LNCaP clone FGC (cell line): ENCODE results near the gene EHBP1.

Source experiments
- DNase-seq: peaks from one replicate; pipeline ENCODE4 v3.0.0-alpha.2; 2011; ENCODE audit warnings: low read depth
- H3K4me3 ChIP-seq: 2 replicates; pipeline ENCODE4 v1.5.1; 2011; ENCODE audit warnings: mild to moderate bottlenecking, low read depth, low read length, control low read depth
- TF ChIP-seq, protein P1 (sequence below): IDR thresholded peaks from 2 replicates; pipeline ENCODE4 v1.5.1; 2012; ENCODE audit warnings: mild to moderate bottlenecking; ENCODE audit not compliant: control insufficient read depth, insufficient read depth; ENCODE audit errors: extremely low read depth

Gene EHBP1

DNA sequence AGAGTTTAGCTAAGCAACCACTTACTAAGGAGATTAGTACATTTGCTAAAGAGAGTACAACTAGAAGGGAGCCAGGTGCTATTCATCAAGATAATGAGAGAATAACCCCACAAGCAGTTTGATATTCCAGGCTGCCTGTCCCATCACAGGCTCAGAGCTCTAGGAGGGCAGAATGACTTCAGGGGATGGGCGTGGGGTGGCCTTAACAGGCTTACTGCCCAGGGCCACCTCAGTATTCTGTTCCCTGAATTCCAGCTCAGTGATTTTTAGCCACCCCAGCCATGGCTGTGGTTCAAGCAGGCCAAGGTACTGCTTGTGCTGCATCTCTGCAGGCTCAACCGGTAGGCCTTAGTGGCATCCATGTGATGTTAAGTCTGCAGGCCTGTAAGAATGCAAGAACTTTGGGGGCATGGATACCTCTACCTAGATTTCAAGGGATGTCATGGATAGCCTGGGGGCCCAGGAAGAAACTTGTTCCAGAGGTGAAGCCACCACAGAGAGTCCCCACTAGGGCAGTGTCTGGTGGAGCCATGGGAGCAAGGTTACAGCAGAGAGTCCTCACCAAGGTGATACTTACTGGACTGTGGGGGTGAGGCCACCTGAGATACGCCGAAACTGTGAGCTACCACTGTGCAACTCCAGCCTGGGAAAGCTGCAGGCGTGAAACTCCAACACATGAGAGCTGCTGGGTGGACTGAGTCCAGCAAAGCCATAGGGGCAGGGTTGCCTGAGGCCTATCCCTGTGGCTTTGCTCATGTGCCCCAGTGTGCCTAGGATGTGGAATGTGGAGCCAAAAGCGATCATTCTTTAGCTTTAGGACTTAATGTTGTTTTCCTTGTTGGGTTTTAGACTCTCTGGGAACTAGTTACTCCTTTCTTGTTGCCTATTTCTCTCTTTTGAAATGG is 107.7 kb downstream of the EHBP1 start:
- DNase-seq = no peak
- TF ChIP-seq, protein P1, sequence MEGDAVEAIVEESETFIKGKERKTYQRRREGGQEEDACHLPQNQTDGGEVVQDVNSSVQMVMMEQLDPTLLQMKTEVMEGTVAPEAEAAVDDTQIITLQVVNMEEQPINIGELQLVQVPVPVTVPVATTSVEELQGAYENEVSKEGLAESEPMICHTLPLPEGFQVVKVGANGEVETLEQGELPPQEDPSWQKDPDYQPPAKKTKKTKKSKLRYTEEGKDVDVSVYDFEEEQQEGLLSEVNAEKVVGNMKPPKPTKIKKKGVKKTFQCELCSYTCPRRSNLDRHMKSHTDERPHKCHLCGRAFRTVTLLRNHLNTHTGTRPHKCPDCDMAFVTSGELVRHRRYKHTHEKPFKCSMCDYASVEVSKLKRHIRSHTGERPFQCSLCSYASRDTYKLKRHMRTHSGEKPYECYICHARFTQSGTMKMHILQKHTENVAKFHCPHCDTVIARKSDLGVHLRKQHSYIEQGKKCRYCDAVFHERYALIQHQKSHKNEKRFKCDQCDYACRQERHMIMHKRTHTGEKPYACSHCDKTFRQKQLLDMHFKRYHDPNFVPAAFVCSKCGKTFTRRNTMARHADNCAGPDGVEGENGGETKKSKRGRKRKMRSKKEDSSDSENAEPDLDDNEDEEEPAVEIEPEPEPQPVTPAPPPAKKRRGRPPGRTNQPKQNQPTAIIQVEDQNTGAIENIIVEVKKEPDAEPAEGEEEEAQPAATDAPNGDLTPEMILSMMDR = no peak

DNA sequence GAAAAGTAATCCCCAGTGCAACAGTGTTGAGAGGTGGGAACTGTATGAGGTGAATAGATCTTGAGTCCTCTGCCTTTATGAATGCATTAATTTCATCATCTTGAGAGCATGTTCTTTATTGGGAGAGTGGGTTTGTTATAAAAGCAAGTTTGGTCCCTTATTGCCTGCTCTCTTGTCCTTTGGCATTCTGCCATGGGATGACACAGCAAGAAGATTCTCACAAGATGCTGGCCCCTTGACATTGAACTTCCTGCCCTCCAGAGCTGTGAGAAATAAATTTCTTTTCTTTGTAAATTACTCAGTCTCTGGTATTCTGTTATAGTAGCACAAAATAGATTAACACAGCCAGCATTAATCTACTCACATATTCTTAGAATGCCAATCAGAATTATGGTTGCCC is 108.6 kb downstream of the EHBP1 start:
- H3K4me3 ChIP-seq = no peak overlapping the region
- DNase-seq = no peak
- TF ChIP-seq, protein P1 = no peak

More for the DNA sequence above, 107.7 kb downstream of the EHBP1 start:
- H3K4me3 ChIP-seq = no peak overlapping the region

DNA sequence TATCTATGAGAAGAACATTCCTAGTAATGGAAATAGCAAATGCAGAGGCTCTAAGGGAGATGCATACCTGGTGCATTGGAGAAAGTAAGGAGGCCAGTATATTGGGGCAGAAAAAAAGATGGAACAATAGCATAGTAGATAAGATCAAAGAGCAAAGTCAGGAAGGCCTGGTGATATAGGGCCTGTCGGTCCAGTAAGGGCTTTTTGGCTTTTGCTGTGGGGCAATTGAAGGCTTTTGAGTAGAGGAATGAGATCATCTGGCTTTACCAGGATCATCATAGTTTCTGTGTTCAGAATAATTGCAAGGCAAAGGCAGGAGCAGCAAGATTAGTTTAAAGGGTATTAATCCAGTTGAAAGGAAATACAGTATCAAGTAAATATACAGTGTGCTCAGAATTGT is 111.8 kb downstream of the EHBP1 start:
- TF ChIP-seq, protein P1 = no peak
- no peak overlapping the region for H3K4me3 ChIP-seq
- DNase-seq = no peak

DNA sequence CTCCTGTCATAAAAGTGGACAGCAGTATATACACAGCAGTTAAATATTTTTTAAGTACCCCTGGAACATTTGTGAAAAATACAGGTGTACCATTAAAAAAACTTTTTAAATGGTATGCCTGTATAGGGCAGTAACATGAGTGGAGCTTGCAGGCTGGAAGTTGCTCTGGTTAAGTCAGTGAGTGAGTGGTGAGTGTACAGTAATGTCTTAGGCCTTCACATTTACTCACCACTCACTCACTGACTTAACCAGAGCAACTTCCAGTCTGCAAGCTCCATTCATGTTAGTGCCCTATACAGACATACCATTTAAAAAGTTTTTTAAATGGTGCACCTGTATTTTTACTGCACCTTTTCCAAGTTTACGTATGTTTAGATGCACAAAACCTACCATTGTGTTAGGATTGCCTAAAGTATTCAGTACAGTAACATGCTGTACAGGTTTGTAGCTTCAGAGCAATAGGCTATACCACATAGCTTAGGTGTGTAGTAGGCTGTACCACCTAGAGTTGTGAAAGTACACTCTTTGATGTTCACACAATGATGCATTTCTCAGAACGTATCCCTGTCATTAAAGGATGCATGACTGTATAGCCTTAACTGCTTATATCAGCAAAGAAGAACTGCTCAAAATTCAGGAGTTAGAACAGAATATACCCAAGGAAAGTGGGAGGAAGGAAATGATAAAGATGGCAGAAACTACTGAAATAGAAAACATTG is 112.6 kb downstream of the EHBP1 start:
- no peak for DNase-seq
- H3K4me3 ChIP-seq = no peak overlapping the region
- TF ChIP-seq, protein P1 = no peak

DNA sequence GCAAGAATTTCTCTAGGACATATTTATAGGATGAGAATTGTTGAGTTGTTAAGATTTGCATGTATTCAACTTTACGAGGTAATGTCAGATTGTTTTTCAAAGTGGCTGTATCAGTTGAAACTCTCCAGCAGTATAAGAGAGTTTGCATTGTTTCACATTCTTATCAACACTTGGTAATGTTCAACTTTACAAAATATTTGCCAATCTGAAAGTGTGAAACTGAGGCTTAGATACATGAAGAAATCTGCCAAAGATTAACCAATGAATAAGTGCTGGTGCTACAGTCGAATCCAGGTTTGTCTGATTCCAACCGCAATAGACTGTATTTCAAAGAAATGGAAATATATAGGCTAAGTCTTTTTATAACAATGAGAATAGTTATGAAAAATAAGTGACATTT is 117.0 kb downstream of the EHBP1 start:
- TF ChIP-seq, protein P1 = no peak
- H3K4me3 ChIP-seq = no peak overlapping the region
- DNase-seq = no peak

DNA sequence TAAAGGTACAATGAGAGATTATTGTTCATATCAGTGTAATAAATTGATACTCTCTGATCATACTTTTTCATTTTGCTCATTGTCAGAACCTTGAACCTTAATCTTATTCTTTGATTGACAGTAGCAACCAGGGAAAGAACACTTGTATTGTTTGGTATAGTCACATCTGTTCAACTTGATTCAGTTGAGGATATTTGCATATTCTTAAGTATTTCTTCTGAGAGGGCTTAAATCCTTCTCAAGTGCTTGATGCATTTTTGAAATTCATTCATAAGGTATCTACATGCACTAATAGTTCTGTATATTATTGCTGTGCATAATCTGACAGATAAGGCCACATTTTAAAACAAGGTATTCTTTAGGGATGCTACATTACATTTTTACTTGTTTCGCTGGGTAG is 118.9 kb downstream of the EHBP1 start:
- H3K4me3 ChIP-seq = no peak overlapping the region
- no peak for DNase-seq
- TF ChIP-seq, protein P1 = no peak
